Measurements from ENCODE around the gene SETDB1. TPM values are rescaled to one million over a fixed set of nuclear protein-coding genes. Genes with fewer than 3 reads are reported as not detected.

SETDB1 gene
- total RNA-seq, 1 donor from 2014 or later = 30.0 TPM

DNA sequence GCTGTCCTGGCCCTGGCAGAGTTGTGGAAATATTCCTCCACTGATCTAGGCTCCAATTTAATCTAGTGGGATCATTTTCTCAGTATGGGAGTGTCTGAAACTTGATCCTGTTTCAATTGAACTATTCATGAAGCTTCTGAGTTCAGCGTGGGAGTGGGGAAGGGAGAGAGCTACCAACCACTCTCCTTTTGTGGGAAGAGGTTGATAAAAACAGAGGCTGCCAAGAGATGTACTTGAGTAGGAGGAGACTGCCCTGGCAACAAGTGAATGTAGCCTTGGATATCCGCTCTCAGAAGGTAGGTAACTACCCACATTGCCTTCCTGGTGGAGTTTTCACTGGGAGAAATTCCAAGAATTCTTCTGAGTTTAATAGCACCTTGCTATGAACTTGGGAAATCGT is 39.1 kb upstream of the SETDB1 start, which contains the start of gene CTXND2:
CTXND2 (plus strand) TSS at position 119 of the 400 bp plus-strand sequence. CDS start 25,179 bp downstream, outside the sequence.
- H3K4me3 Mint-ChIP-seq (ENCODE audit: unreplicated experiment) = no peak within 1 kb of the TSS
- Histone ChIP-seq H3K36me3 (ENCODE audit: insufficient read depth, low read length) (no peaks in the 10 kb centered on the region), H3K9ac (ENCODE audit: low read length) (no peak within 1 kb of the TSS), H2AFZ (ENCODE audit: low read depth, low read length) (no peak within 1 kb of the TSS), H3K4me2 (ENCODE audit: low read length) (no peak within 1 kb of the TSS), H3K4me3 (ENCODE audit: insufficient read depth, low read depth, low read length) (no peak within 1 kb of the TSS), H3K27ac (ENCODE audit: low read depth, low read length) (no peak within 1 kb of the TSS), H3K27me3 (ENCODE audit: insufficient read depth, low read length) (peaks cover 2% of the 10 kb centered on the region), H3K9me3 (ENCODE audit: insufficient read depth, low read depth, low read length) (no peaks in the 10 kb centered on the region), H3K4me1 (ENCODE audit: insufficient read depth, low read length) (no peaks in the 10 kb centered on the region), H3K79me2 (ENCODE audit: insufficient read depth, low read length) (no peaks in the 10 kb centered on the region), H4K20me1 (ENCODE audit: insufficient read depth, low read length) (no peaks in the 10 kb centered on the region)
- no peaks in the 10 kb centered on the region for H3K36me3 Mint-ChIP-seq (ENCODE audit: low read depth, unreplicated experiment)
- DNase-seq (ENCODE audit: low read depth) = peak; percentile 81
- no peak for TF ChIP-seq EZH2 (IDR thresholded peaks at IDR 0.05; ENCODE audit: insufficient read depth, low read length)
- no peak for FAIRE-seq
- peak within 1 kb of the TSS; percentile 9 for H3K27ac Mint-ChIP-seq (ENCODE audit: unreplicated experiment)
- H3K4me1 Mint-ChIP-seq (ENCODE audit: low read depth, unreplicated experiment) = peaks cover 4% of the 10 kb centered on the region
- no peaks in the 10 kb centered on the region for H3K9me3 Mint-ChIP-seq (ENCODE audit: unreplicated experiment)
- peaks cover 4% of the 10 kb centered on the region for H3K27me3 Mint-ChIP-seq (ENCODE audit: low read depth, unreplicated experiment)

DNA sequence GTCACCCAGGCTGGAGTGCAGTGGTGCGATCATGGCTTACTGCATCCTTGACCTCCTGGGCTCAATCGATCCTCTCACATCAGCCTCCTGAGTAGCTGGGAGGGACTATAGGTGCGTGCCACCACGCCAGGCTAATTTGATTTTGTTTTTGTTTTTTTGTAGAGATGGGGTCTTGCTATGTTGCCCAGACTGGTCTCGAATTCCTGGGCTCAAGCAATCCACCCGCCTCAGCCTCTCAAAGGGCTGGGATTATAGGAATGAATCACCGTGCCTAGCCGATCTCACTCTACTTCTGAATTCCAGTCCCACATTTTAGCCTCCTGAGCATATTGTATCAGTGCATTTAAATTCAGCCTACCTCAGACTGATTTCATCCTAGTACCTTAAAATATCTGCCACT is 37.4 kb upstream of the SETDB1 start:
- no peak overlapping the region for H2AFZ ChIP-seq (ENCODE audit: low read depth, low read length)
- no peaks in the 10 kb centered on the region for H3K9me3 Mint-ChIP-seq (ENCODE audit: unreplicated experiment)
- no peaks in the 10 kb centered on the region for H3K4me1 ChIP-seq (ENCODE audit: insufficient read depth, low read length)
- no peak overlapping the region for H3K27ac ChIP-seq (ENCODE audit: low read depth, low read length)
- H3K4me1 Mint-ChIP-seq (ENCODE audit: low read depth, unreplicated experiment) = peaks cover 4% of the 10 kb centered on the region
- FAIRE-seq (no peak), DNase-seq (ENCODE audit: low read depth) (no peak)
- H3K36me3 ChIP-seq (ENCODE audit: insufficient read depth, low read length) = no peaks in the 10 kb centered on the region
- peaks cover 4% of the 10 kb centered on the region for H3K27me3 Mint-ChIP-seq (ENCODE audit: low read depth, unreplicated experiment)
- H3K4me2 ChIP-seq (ENCODE audit: low read length) = no peak overlapping the region
- H3K9me3 ChIP-seq (ENCODE audit: insufficient read depth, low read depth, low read length) = no peaks in the 10 kb centered on the region
- no peak overlapping the region for H3K27ac Mint-ChIP-seq (ENCODE audit: unreplicated experiment)
- no peaks in the 10 kb centered on the region for H3K79me2 ChIP-seq (ENCODE audit: insufficient read depth, low read length)
- H3K4me3 ChIP-seq (ENCODE audit: insufficient read depth, low read depth, low read length) = no peak overlapping the region
- no peak overlapping the region for H3K9ac ChIP-seq (ENCODE audit: low read length)
- H3K36me3 Mint-ChIP-seq (ENCODE audit: low read depth, unreplicated experiment) = no peaks in the 10 kb centered on the region
- H4K20me1 ChIP-seq (ENCODE audit: insufficient read depth, low read length) = no peaks in the 10 kb centered on the region
- no peak overlapping the region for H3K4me3 Mint-ChIP-seq (ENCODE audit: unreplicated experiment)
- H3K27me3 ChIP-seq (ENCODE audit: insufficient read depth, low read length) = peaks cover 5% of the 10 kb centered on the region
- TF ChIP-seq, protein P1, sequence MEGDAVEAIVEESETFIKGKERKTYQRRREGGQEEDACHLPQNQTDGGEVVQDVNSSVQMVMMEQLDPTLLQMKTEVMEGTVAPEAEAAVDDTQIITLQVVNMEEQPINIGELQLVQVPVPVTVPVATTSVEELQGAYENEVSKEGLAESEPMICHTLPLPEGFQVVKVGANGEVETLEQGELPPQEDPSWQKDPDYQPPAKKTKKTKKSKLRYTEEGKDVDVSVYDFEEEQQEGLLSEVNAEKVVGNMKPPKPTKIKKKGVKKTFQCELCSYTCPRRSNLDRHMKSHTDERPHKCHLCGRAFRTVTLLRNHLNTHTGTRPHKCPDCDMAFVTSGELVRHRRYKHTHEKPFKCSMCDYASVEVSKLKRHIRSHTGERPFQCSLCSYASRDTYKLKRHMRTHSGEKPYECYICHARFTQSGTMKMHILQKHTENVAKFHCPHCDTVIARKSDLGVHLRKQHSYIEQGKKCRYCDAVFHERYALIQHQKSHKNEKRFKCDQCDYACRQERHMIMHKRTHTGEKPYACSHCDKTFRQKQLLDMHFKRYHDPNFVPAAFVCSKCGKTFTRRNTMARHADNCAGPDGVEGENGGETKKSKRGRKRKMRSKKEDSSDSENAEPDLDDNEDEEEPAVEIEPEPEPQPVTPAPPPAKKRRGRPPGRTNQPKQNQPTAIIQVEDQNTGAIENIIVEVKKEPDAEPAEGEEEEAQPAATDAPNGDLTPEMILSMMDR (IDR thresholded peaks at IDR 0.05; ENCODE audit: insufficient read depth, low read depth, low read length) = no peak
- no peak for TF ChIP-seq EZH2 (IDR thresholded peaks at IDR 0.05; ENCODE audit: insufficient read depth, low read length)

DNA sequence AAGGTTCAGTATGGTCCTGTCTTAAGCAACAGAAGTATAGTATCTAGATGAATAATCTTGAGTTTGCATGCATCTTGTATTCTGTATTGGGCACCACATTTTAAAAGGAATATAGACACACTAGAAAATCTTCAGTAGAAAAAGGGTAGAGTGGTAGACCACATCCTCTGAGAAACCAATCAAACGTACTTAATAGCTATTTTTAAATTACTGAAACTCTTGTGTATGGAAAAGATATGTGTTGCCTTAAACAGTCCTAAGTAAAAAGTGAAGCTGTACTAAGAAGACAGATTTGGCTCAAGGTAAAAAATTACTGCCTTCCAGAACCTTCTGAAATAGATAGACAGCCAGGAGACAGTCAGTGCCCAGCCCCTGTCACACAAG is 36.1 kb upstream of the SETDB1 start:
- Mint-ChIP-seq H3K9me3 (ENCODE audit: unreplicated experiment) (no peaks in the 10 kb centered on the region), H3K4me1 (ENCODE audit: low read depth, unreplicated experiment) (peaks cover 4% of the 10 kb centered on the region), H3K36me3 (ENCODE audit: low read depth, unreplicated experiment) (no peaks in the 10 kb centered on the region), H3K27ac (ENCODE audit: unreplicated experiment) (no peak overlapping the region), H3K27me3 (ENCODE audit: low read depth, unreplicated experiment) (peaks cover 4% of the 10 kb centered on the region), H3K4me3 (ENCODE audit: unreplicated experiment) (no peak overlapping the region)
- H3K9me3 ChIP-seq (ENCODE audit: insufficient read depth, low read depth, low read length) = no peaks in the 10 kb centered on the region
- H3K79me2 ChIP-seq (ENCODE audit: insufficient read depth, low read length) = no peaks in the 10 kb centered on the region
- no peak overlapping the region for H3K27ac ChIP-seq (ENCODE audit: low read depth, low read length)
- H3K4me1 ChIP-seq (ENCODE audit: insufficient read depth, low read length) = no peaks in the 10 kb centered on the region
- no peak for FAIRE-seq
- no peaks in the 10 kb centered on the region for H3K36me3 ChIP-seq (ENCODE audit: insufficient read depth, low read length)
- H2AFZ ChIP-seq (ENCODE audit: low read depth, low read length) = no peak overlapping the region
- H4K20me1 ChIP-seq (ENCODE audit: insufficient read depth, low read length) = no peaks in the 10 kb centered on the region
- TF ChIP-seq, protein P1 (IDR thresholded peaks at IDR 0.05; ENCODE audit: insufficient read depth, low read depth, low read length) = no peak
- TF ChIP-seq EZH2 (IDR thresholded peaks at IDR 0.05; ENCODE audit: insufficient read depth, low read length) = no peak
- DNase-seq (ENCODE audit: low read depth) = no peak
- no peak overlapping the region for H3K9ac ChIP-seq (ENCODE audit: low read length)
- H3K27me3 ChIP-seq (ENCODE audit: insufficient read depth, low read length) = peaks cover 5% of the 10 kb centered on the region
- no peak overlapping the region for H3K4me2 ChIP-seq (ENCODE audit: low read length)
- no peak overlapping the region for H3K4me3 ChIP-seq (ENCODE audit: insufficient read depth, low read depth, low read length)

Measured in astrocyte (in vitro differentiated cells and primary cell).